HG02571 (cell line): ENCODE data around the gene CAMK1G.

ENCODE experiments used
- ATAC-seq: cut with Tn5 transposase; IDR thresholded peaks from one replicate; pipeline ENCODE4 v1.9.1; 2021; ENCODE audit warnings: mild to moderate bottlenecking, moderate library complexity; ENCODE audit not compliant: unreplicated experiment

Gene CAMK1G

DNA sequence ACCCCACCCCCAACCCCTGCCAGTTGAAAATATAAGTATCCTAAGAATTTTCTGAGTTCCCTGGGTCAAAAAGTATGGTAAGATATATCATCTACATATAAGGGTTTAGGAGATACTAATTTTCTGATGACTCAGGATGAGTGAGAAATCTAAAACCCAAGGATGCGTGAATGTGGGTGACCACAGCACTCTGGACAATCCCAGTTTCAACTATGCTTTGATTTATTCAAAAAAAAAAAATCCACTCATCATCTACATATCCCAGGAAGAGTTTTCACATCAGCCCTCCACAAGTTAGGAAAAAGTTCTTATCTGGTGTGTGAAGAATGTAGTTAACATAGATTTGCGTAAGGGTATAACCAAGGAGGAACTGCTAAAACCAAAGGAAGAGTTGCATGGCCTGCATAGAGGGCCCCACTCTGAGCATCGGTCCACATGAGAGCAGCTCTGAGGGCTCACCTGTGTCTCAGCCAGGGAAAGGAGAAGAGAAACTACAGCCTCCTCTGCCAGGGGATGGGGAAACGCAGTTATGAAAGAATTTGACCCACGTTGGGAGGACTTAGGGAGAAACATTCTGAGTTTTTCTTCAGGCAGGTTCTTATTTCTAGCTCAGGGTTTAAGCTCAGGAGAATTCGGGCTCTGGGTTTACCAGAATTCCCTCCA lies 50.0 kb downstream of the CAMK1G start:
- ATAC-seq: no peak

GRCh38 chr1:209634005-209634737 lies 50.7 kb downstream of the CAMK1G start:
- no peak for ATAC-seq

- no peak for ATAC-seq
These were observed 52.3 kb downstream of the CAMK1G start for GRCh38 chr1:209635850-209636249.

GRCh38 chr1:209641832-209642172 lies 58.3 kb downstream of the CAMK1G start:
- ATAC-seq: no peak

DNA sequence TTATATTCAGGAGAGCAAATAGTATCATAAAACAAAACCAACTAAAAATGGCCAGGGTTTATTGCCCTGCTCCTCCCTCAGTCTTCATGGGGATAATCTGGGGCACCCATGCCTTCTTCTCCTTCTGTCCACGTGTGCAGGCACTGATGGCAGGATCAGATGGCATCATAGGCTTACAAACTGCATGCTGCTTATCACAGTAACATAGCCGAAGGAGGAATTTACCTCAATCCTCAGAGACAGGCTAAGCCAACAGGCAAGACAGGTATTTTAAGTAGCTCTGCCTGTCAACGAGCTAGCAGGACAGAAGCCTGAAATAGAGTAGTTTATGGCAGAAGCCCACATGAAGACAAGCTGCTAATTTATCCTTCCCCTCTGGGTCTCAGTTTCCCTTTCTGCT lies 59.3 kb downstream of the CAMK1G start:
- no peak for ATAC-seq

DNA sequence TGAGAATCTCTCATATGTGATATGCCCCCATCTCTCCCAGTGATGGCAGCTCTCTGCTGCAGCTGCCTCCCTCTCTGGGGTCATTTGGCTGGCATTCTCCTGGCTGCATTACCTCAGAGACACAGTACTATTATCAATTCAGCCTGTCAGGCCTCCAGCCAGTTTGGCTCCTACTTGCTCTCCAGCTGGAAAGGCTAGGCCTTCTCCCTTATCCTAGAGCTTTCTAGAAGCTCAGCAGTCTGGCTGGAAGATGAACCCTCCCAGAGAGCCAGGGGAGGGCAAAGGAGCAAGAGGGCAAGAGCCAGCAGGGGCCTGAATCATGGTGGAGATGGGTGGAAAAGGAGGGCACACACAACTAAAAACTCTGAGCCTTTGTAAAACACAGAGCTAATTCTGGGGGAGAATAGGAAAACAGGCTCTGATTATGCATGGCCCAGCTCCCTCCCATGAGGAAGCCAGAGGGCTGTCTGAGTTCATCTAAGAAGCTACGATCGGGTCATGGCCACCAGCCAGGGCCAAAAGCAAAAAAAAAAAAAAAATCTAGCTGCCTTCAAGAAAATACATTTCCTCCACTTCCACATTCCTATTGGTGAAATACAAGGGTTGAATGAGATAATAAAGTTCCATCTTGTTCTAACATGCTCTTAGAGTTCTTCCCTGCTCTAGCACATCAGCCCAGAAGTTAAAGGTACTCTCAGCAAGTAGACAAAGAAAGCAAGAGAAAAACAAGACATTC lies 59.9 kb downstream of the CAMK1G start:
- no peak for ATAC-seq

DNA sequence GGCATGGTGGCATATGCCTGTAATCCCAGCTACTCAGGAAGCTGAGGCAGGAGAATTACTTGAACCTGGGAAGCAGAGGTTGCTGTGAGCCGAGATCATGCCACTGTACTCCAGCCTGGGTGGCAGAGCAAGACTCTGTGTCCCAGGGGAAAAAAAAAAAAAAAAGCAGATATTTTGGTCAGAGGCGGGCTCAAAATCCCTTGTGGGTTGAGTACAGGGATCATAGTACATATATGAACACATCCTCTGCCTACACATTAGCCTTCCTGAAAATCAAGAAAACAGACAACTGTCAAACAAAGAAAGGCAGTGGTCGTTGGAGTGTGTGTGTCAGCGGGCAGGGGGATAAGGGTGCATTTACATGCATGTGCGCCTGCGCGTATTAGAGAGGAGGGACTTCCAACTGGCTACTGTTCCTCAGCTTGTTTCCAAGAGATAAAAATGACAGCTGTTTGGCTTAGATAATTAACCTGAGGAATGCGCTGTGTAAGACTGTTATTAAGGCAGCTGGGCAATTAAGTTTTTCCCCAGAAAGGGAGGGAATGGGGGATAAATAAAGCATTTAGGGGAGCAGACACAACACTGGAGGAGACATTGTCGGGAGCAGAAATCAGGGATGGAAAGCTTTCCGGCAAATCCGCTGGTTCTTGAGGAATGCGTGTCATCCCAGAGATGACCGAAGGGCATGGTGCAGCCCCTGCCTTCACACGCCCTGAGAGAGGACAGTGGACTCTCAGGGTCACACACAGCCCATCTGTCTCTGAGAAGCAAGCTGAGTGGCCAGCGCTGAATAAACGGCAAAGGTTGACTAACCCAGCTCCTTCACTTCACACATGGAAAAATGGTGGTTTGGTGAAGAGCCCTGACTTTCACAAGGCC lies 62.3 kb downstream of the CAMK1G start:
- ATAC-seq: no peak

- no peak for ATAC-seq
These were observed 63.0 kb downstream of the CAMK1G start for GRCh38 chr1:209646558-209646957.

DNA sequence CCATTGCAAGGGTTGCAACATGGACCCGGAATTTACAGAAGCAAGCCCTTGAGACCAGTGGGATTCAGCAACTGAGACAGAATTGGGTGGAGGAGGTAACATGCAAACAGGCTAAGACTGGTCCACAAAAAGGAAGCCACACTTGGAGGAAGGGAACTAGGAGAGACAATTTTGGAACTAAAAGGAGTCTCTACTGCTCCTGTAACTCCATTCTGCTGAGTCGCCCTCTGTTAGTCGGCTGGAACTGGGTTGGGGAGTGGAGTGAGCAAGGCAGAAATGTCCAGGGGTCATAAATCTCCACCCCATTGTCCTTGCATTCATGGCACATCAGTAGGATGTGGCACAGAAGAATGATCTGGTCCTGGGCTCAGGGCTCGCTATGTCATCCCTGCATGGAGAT lies 63.6 kb downstream of the CAMK1G start:
- ATAC-seq: no peak

DNA sequence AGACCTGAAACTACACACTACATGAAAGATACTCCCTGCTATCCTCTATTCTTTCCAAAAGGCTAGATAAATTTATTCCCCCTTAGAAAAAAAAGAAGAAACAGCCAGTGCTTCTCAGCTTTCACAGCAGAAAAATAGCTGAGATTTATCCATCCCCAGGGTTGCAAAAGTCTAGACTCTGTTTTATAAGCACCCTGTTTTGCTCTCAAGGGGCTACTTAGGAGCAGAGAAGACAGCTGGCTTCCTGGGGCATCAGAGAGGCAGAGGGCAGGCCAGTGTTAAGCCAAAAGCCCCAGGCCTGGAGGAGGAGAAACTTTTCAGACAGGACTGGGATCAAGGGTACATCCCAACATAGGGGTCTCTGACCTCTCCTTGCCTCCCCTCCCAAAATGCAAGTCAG lies 64.8 kb downstream of the CAMK1G start:
- ATAC-seq: no peak

DNA sequence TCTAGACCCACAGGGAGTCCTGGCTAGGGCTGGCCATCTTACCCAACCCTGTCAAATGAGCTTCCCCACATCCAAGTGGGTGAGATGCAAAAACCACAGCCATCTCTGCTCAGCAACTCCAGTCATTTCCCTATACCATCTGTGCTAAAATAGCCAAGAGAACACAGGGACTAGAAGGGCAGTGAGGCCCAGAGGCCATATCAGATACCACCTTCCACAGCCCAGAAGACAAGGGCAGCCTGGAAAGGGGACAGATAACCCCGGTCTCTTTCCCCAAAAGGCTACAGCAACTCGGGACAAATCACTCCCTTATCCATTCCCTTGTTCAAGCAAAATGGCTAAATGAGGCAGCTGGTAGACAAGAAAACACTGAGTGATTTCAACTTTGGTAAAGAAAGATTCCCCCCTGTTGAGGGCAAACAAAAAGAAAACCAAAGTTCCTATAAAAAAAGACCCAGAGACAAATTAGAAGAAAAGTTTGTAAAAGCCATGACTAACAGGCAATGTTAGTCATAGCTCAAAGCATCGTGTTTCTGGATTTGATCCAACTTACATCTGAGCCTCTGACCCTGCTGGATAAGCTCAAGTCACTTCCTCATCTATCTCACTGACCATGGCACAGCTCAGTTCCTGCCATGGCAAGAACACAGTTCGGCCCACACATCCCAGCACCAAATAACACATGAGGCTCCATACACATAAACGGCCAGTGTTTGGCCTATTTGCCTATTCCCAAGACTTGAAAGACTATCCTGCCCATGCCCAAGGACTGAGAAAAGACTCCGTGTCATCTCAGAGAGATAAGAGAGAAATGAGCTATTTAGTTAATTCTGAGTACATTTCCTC lies 65.6 kb downstream of the CAMK1G start:
- ATAC-seq: no peak

GRCh38 chr1:209650454-209650853 lies 66.9 kb downstream of the CAMK1G start:
- no peak for ATAC-seq

GRCh38 chr1:209651138-209651587 lies 67.6 kb downstream of the CAMK1G start:
- peak; percentile 75 for ATAC-seq

DNA sequence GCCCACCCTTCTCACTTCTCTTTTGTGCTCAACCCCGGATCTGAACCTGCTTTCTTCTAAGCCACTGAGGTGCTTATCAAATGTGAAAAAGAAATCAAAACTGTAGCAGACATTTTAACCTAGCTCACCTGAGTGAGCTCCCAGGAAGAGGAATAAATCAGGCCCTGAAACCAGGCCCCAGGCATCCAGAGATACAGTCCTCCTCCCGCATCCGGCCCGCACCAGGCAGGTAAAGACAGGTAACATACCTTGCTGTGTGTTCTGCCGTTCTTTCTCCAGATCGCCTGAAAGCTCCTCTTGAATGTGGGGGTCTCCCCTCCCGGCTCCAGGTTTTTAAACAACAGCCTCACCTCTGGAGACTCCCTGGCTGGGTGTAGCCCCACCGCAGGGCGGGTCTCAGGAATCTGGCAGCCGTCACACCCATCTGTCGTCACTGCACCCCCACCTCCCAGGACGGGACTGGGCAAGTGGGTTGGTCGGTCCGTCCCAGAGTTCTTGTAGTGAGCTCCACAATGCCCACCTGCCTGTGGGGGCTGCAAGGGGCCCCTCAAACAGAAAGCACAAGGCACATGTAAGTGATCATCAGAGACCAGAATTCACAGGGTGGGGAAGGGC lies 68.7 kb downstream of the CAMK1G start, which contains the start of gene LAMB3:
LAMB3 (minus strand) TSS at position 305 of the 615 bp plus-strand sequence. CDS start 1,481 bp downstream, outside the sequence.
- ATAC-seq: no peak

DNA sequence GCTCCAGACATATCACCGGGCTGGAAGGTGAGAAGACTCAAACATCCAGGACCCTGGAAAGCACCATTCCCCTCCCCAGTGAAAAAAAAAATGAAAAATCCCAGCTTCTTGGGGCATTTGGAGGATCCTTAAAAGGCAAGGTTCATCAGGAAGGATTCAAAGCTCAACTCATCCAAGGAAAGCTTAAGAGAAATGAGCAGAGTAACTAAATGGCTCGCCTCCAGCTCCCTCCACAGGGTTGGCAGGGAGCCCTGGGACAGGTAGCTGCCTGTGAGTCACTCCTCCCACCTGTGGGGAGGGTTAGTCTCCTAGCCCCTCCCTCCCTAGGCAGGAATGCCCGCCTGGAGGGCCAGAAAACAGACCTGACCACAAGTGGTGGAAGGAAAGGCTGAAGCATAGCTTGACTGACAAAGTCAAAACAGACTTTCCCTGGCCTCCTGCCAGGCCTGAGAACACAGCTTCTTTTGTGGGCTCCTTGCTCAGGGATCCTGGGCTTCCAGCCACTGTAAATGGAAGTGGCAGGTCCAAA lies 69.4 kb downstream of the CAMK1G start:
- peak; percentile 33 for ATAC-seq

DNA sequence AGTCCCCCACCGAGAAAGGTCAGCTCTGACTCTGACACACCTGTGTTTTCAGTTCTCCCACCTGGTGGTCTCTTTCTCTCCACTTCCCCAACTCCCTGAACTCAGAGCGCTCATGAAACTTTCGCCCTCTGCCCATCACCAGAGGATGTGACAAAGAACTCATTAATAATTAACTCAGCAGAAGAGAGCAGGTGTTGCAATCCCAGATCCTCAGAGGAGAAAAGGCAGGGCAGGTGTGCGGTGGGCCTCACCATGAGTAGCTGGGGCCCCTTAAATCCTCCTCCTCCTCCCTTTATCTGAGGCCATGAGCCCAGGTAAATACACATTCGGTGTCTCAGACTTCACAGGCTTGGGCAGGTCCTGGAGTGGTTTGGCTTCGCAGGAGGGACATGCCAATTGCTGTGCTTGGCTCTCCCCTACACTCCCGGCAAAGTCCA lies 70.4 kb downstream of the CAMK1G start:
- ATAC-seq: no peak

- ATAC-seq: no peak
These were observed 72.1 kb downstream of the CAMK1G start for GRCh38 chr1:209655411-209656231.

GRCh38 chr1:209657140-209657879 lies 73.8 kb downstream of the CAMK1G start:
- no peak for ATAC-seq
